Peyer's patch (tissue), 4 donors: ENCODE data around the gene TSHZ1. TPM values are rescaled to one million over a fixed set of nuclear protein-coding genes. Genes with fewer than 3 reads are reported as not detected.

Source experiments
- DNase-seq, 3 donors: peaks; one replicate each; pipeline ENCODE4 v3.0.0-alpha.2; 2017 to 2019
- H3K27ac ChIP-seq, 4 donors: fragments of 200-600 bp; sonication (generic); one replicate each; pipeline ENCODE4 v1.5.1; 2016 to 2019
- H3K27me3 ChIP-seq, 2 donors: fragments of 200-600 bp; sonication (generic); one replicate each; pipeline ENCODE4 v1.5.1; 2019
- H3K36me3 ChIP-seq, 3 donors: fragments of 200-600 bp; sonication (generic); one replicate each; pipeline ENCODE4 v1.5.1; 2016 to 2019
- H3K4me1 ChIP-seq, 4 donors: fragments of 200-600 bp; sonication (generic); one replicate each; pipeline ENCODE4 v1.5.1; 2016 to 2019
- H3K4me3 ChIP-seq, 4 donors: fragments of 200-600 bp; sonication (generic); 1 replicate in 3 of 4; 2 replicates in 1 of 4; pipeline ENCODE4 v1.5.1; 2016 to 2019; ENCODE audit warnings: mild to moderate bottlenecking in 1 of 4
- H3K9me3 ChIP-seq, 4 donors: fragments of 200-600 bp; sonication (generic); one replicate each; pipeline ENCODE4 v1.5.1; 2016 to 2019; ENCODE audit warnings: mild to moderate bottlenecking in 1 of 4
- CTCF ChIP-seq, 6 experiments: fragments of 450-650 bp in 4 of 6; fragments of 200-600 bp in 2 of 6; sonication (generic) in 1 of 6; IDR thresholded peaks; one replicate each; pipeline ENCODE4 v1.5.1; 2017 to 2019; ENCODE audit warnings: antibody characterized with exemption in 6 of 6, mild to moderate bottlenecking in 3 of 6, moderate library complexity in 1 of 6
- POLR2A ChIP-seq, 2 donors: fragments of 450-650 bp; IDR thresholded peaks; one replicate each; pipeline ENCODE4 v1.5.1; 2017; ENCODE audit warnings: antibody characterized with exemption in 2 of 2, mild to moderate bottlenecking in 2 of 2, moderate library complexity in 2 of 2
- total RNA-seq, 4 donors: library from RNA; depleted of rRNA; stranded (reverse); fragments of >200 nt; gene quantifications; one replicate each; pipeline ENCODE4 v1.1.0, GENCODE V29; 2016

TSHZ1 gene
- total RNA-seq, 4 donors from 2014 or later: 12.4 to 34.8 (median 28.4) TPM

- H3K27ac ChIP-seq: no peak overlapping the region
- peaks cover 0 to 20% (median 0%) of the 10 kb centered on the region in 3 donors for H3K36me3 ChIP-seq
- H3K4me1 ChIP-seq: no peaks in the 10 kb centered on the region
- no peak overlapping the region for H3K4me3 ChIP-seq
- H3K27me3 ChIP-seq: no peaks in the 10 kb centered on the region
- H3K9me3 ChIP-seq: no peaks in the 10 kb centered on the region
- DNase-seq: no peak
- TF ChIP-seq CTCF (IDR thresholded peaks at IDR 0.05): no peak
- no peak for TF ChIP-seq POLR2A (IDR thresholded peaks at IDR 0.05)
Observed at GRCh38 chr18:75291460-75291859, 80.9 kb downstream of the TSHZ1 start.

GRCh38 chr18:75293591-75293990 is 83.0 kb downstream of the TSHZ1 start:
- no peak for DNase-seq
- no peak for TF ChIP-seq POLR2A (IDR thresholded peaks at IDR 0.05)
- TF ChIP-seq CTCF (IDR thresholded peaks at IDR 0.05): no peak
- Histone ChIP-seq H3K27ac (no peak overlapping the region), H3K27me3 (no peaks in the 10 kb centered on the region), H3K4me1 (no peaks in the 10 kb centered on the region), H3K4me3 (no peak overlapping the region), H3K9me3 (no peaks in the 10 kb centered on the region), H3K36me3 (no peaks in the 10 kb centered on the region)

- no peak overlapping the region for H3K4me3 ChIP-seq
- TF ChIP-seq POLR2A (IDR thresholded peaks at IDR 0.05) (no peak), CTCF (IDR thresholded peaks at IDR 0.05) (no peak)
- DNase-seq: no peak
Observed at GRCh38 chr18:75297731-75298130, 87.1 kb downstream of the TSHZ1 start.

GRCh38 chr18:75304678-75305557 is 94.3 kb downstream of the TSHZ1 start:
- H3K27ac ChIP-seq: no peak overlapping the region
- no peaks in the 10 kb centered on the region for H3K27me3 ChIP-seq
- no peak for DNase-seq
- H3K9me3 ChIP-seq: no peaks in the 10 kb centered on the region
- TF ChIP-seq POLR2A (IDR thresholded peaks at IDR 0.05) (no peak), CTCF (IDR thresholded peaks at IDR 0.05) (no peak)
- no peaks in the 10 kb centered on the region for H3K4me1 ChIP-seq
- H3K36me3 ChIP-seq: no peaks in the 10 kb centered on the region
- no peak overlapping the region for H3K4me3 ChIP-seq

More at GRCh38 chr18:75297731-75298130, 87.1 kb downstream of the TSHZ1 start:
- Histone ChIP-seq H3K36me3 (no peaks in the 10 kb centered on the region), H3K4me1 (no peaks in the 10 kb centered on the region), H3K27ac (no peak overlapping the region), H3K9me3 (no peaks in the 10 kb centered on the region), H3K27me3 (no peaks in the 10 kb centered on the region)

GRCh38 chr18:75305984-75306383 is 95.4 kb downstream of the TSHZ1 start:
- H3K36me3 ChIP-seq: no peaks in the 10 kb centered on the region
- no peaks in the 10 kb centered on the region for H3K4me1 ChIP-seq
- no peak overlapping the region for H3K27ac ChIP-seq
- TF ChIP-seq POLR2A (IDR thresholded peaks at IDR 0.05): no peak
- no peak for TF ChIP-seq CTCF (IDR thresholded peaks at IDR 0.05)
- no peak overlapping the region for H3K4me3 ChIP-seq
- no peaks in the 10 kb centered on the region for H3K9me3 ChIP-seq
- no peaks in the 10 kb centered on the region for H3K27me3 ChIP-seq
- no peak for DNase-seq
